Upper lobe of left lung (tissue), 4 donors: ENCODE data around the gene CCDC177.

Experiments
- CTCF ChIP-seq, 6 experiments: fragments of 450-650 bp in 4 of 6; fragments of 200-600 bp in 2 of 6; sonication (generic) in 2 of 6; IDR thresholded peaks; one replicate each; pipeline ENCODE4 v1.5.1; 2016 to 2019; ENCODE audit warnings: antibody characterized with exemption in 6 of 6
- EP300 ChIP-seq, 4 donors: sonication (generic); formaldehyde crosslinking; IDR thresholded peaks; one replicate each; pipeline ENCODE4 v1.5.1; 2017; ENCODE audit warnings: antibody characterized with exemption in 4 of 4, control low read depth in 2 of 4
- POLR2A ChIP-seq, 4 donors: fragments of 450-650 bp; IDR thresholded peaks; one replicate each; pipeline ENCODE4 v1.5.1; 2016 to 2017; ENCODE audit warnings: antibody characterized with exemption in 4 of 4, mild to moderate bottlenecking in 2 of 4
- POLR2AphosphoS5 ChIP-seq, 2 donors: sonication (generic); formaldehyde crosslinking; IDR thresholded peaks; one replicate each; pipeline ENCODE4 v1.5.1; 2017; ENCODE audit warnings: antibody characterized with exemption in 2 of 2

- TF ChIP-seq CTCF (IDR thresholded peaks at IDR 0.05) (no peak), EP300 (IDR thresholded peaks at IDR 0.05) (no peak), POLR2AphosphoS5 (IDR thresholded peaks at IDR 0.05) (no peak), POLR2A (IDR thresholded peaks at IDR 0.05) (no peak)
Observed at GRCh38 chr14:69528143-69528542, 46.5 kb downstream of the CCDC177 start.
